Adrenal gland (tissue), 5 donors: ENCODE results near the gene CIP2A.
A peak's percentile ranks its signal among the peaks of the same experiment; 100 is the strongest.

ENCODE experiments used
- CTCF ChIP-seq, 6 experiments: fragments of 450-650 bp in 4 of 6; fragments of 200-600 bp in 2 of 6; sonication (generic) in 1 of 6; IDR thresholded peaks; 1 replicate in 5 of 6; 2 replicates in 1 of 6; pipeline versions ENCODE4 v1.5.1 to v1.8.0; 2016 to 2021; ENCODE audit warnings: antibody characterized with exemption in 6 of 6, mild to moderate bottlenecking in 2 of 6, moderate library complexity in 1 of 6
- POLR2A ChIP-seq, 2 donors: fragments of 450-650 bp; IDR thresholded peaks; one replicate each; pipeline ENCODE4 v1.6.1; 2017; ENCODE audit warnings: antibody characterized with exemption in 2 of 2, mild to moderate bottlenecking in 2 of 2, moderate library complexity in 1 of 2
- donor health status: DM: no; HTN: no; CAD: no.

GRCh38 chr3:108589081-108589997, at the start of gene CIP2A, which contains the start of gene DZIP3:
- TF ChIP-seq CTCF (IDR thresholded peaks at IDR 0.05), result peak in 3 of 6 experiments; percentile 12 to 41 (median 18)
- peak; percentile 68 to 72 for TF ChIP-seq POLR2A (IDR thresholded peaks at IDR 0.05)
